CD4-positive, alpha-beta T cell (primary cell): Measurements from ENCODE around the gene GPR52. TPM values are rescaled to one million over a fixed set of nuclear protein-coding genes. Genes with fewer than 3 reads are reported as not detected.

Source experiments
- ATAC-seq: fragments of 200-7000 bp; cut with Tn5 transposase; one replicate; pipeline ENCODE4 v1.10.0; 2022; ENCODE audit warnings: mild to moderate bottlenecking; ENCODE audit not compliant: poor library complexity
- CTCF ChIA-PET: fragments of 350-600 bp; sonication (Branson Sonifier 250); formaldehyde crosslinking; loops from one replicate; lab custom pipeline; 2021; ENCODE audit warnings: antibody characterized with exemption, inconsistent platforms; lab: Charles Lee
- POLR2A ChIA-PET: fragments of 350-600 bp; sonication (Branson Sonifier 250); formaldehyde crosslinking; loops from one replicate; lab custom pipeline; 2021; ENCODE audit warnings: antibody characterized with exemption, inconsistent platforms; lab: Charles Lee
- DNase-seq, 14 experiments: peaks; one replicate each; pipeline ENCODE4 v3.0.0-alpha.2; 2013 to 2020; ENCODE audit warnings: mixed read lengths in 2 of 14
- H3K27ac ChIP-seq, 2 donors: one replicate each; pipeline versions ENCODE4 v1.5.1 to v1.7.0; 2013; ENCODE audit warnings: low read length in 2 of 2, low read depth in 1 of 2, mild to moderate bottlenecking in 1 of 2
- H3K27me3 ChIP-seq, 2 experiments: 1 replicate in 1 of 2; 2 replicates in 1 of 2; pipeline versions ENCODE4 v1.6.1 to v1.7.0; 2013; ENCODE audit warnings: low read length in 2 of 2, control low read depth in 1 of 2, mild to moderate bottlenecking in 1 of 2, moderate library complexity in 1 of 2; ENCODE audit not compliant: insufficient read depth in 2 of 2, control insufficient read depth in 1 of 2
- H3K36me3 ChIP-seq: one replicate; pipeline ENCODE4 v1.6.1; 2013; ENCODE audit warnings: low read length, control low read depth; ENCODE audit not compliant: insufficient read depth
- H3K4me1 ChIP-seq: one replicate; pipeline ENCODE4 v1.6.1; 2013; ENCODE audit warnings: low read length, control low read depth; ENCODE audit not compliant: insufficient read depth
- H3K4me3 ChIP-seq: one replicate; pipeline ENCODE4 v1.5.1; 2013; ENCODE audit warnings: mild to moderate bottlenecking, low read length, moderate library complexity
- H3K9me3 ChIP-seq, 2 experiments: 1 replicate in 1 of 2; 2 replicates in 1 of 2; pipeline versions ENCODE4 v1.6.1 to v1.7.0; 2013; ENCODE audit warnings: low read length in 2 of 2, mild to moderate bottlenecking in 2 of 2, control low read depth in 1 of 2, moderate library complexity in 1 of 2; ENCODE audit not compliant: control insufficient read depth in 1 of 2, insufficient read depth in 1 of 2
- H3K27ac Mint-ChIP-seq: one replicate; pipeline ENCODE4 v1.8.0; 2020; ENCODE audit warnings: mixed read lengths
- H3K27me3 Mint-ChIP-seq: one replicate; pipeline ENCODE4 v1.8.0; 2021; ENCODE audit warnings: mixed read lengths
- H3K36me3 Mint-ChIP-seq: one replicate; pipeline ENCODE4 v1.8.0; 2021; ENCODE audit warnings: low read depth, mixed read lengths
- H3K4me1 Mint-ChIP-seq: one replicate; pipeline ENCODE4 v1.8.0; 2021; ENCODE audit warnings: low read depth, mixed read lengths
- H3K4me3 Mint-ChIP-seq: one replicate; pipeline ENCODE4 v1.8.0; 2020; ENCODE audit warnings: mild to moderate bottlenecking, mixed read lengths
- H3K9me3 Mint-ChIP-seq: one replicate; pipeline ENCODE4 v1.8.0; 2020; ENCODE audit warnings: mixed read lengths
- CTCF ChIP-seq: fragments of 200-600 bp; IDR thresholded peaks from one replicate; pipeline ENCODE4 v1.8.0; 2022; ENCODE audit warnings: antibody characterized with exemption, mild to moderate bottlenecking
- intact Hi-C, 2 experiments: fragments of 100-400 bp; cut with DNase I in 1 of 2; cut with micrococcal nuclease in 1 of 2; formaldehyde crosslinking; loops; one replicate each; pipeline versions ENCODE4 v1.15.1 to v1.9.0; 2023 to 2025; cut with DNase I, micrococcal nuclease
- total RNA-seq, 174 experiments: library from RNA in 2 of 174; stranded (reverse) in 2 of 174; gene quantifications; one replicate each; pipeline ENCODE4 v1.2.3 and lab custom pipeline; 2021 to 2026

GPR52 gene
- total RNA-seq, 2 experiments from 2014 or later: 0.99 to 1.1 TPM

- Histone ChIP-seq H3K36me3 (no peaks in the 10 kb centered on the region), H3K27ac (no peak overlapping the region), H3K4me3 (no peak overlapping the region), H3K27me3 (no peaks in the 10 kb centered on the region), H3K9me3 (no peaks in the 10 kb centered on the region), H3K4me1 (no peaks in the 10 kb centered on the region)
- no peak for DNase-seq
- Mint-ChIP-seq H3K27me3 (no peaks in the 10 kb centered on the region), H3K36me3 (peaks cover 8% of the 10 kb centered on the region), H3K27ac (no peak overlapping the region), H3K4me1 (no peaks in the 10 kb centered on the region), H3K4me3 (no peak overlapping the region), H3K9me3 (no peaks in the 10 kb centered on the region)
- intact Hi-C loops: no loop called here
- no peak for ATAC-seq
- ChIA-PET POLR2A (no interaction called here), CTCF (no interaction called here)
- TF ChIP-seq CTCF: no peak
These were observed 21.3 kb downstream of the GPR52 start for GRCh38 chr1:174469052-174469451.

- POLR2A ChIA-PET: no interaction called here
- intact Hi-C loops: no loop called here
These were observed 21.9 kb downstream of the GPR52 start for GRCh38 chr1:174469687-174470086.

GRCh38 chr1:174479281-174479680 lies 31.5 kb downstream of the GPR52 start:
- Mint-ChIP-seq H3K4me1 (peaks cover 5% of the 10 kb centered on the region), H3K36me3 (peaks cover 4% of the 10 kb centered on the region)

More at GRCh38 chr1:174469687-174470086, 21.9 kb downstream of the GPR52 start:
- Mint-ChIP-seq H3K4me3 (no peak overlapping the region), H3K27me3 (no peaks in the 10 kb centered on the region), H3K4me1 (no peaks in the 10 kb centered on the region), H3K36me3 (peaks cover 1% of the 10 kb centered on the region), H3K9me3 (no peaks in the 10 kb centered on the region), H3K27ac (no peak overlapping the region)
- DNase-seq (no peak), ATAC-seq (no peak)
- Histone ChIP-seq H3K27ac (no peak overlapping the region), H3K9me3 (no peaks in the 10 kb centered on the region), H3K27me3 (no peaks in the 10 kb centered on the region), H3K36me3 (no peaks in the 10 kb centered on the region), H3K4me1 (no peaks in the 10 kb centered on the region), H3K4me3 (no peak overlapping the region)
- no peak for TF ChIP-seq CTCF
- CTCF ChIA-PET: no interaction called here

More at GRCh38 chr1:174479281-174479680, 31.5 kb downstream of the GPR52 start:
- no peak overlapping the region for H3K27ac Mint-ChIP-seq
- ATAC-seq: no peak
- H3K9me3 ChIP-seq: no peaks in the 10 kb centered on the region
- CTCF ChIA-PET: no interaction called here
- no peak for TF ChIP-seq CTCF
- H3K27me3 Mint-ChIP-seq: no peaks in the 10 kb centered on the region
- no peaks in the 10 kb centered on the region for H3K36me3 ChIP-seq
- H3K27ac ChIP-seq: no peak overlapping the region
- no peaks in the 10 kb centered on the region for H3K4me1 ChIP-seq
- POLR2A ChIA-PET: no interaction called here
- H3K27me3 ChIP-seq: no peaks in the 10 kb centered on the region
- H3K4me3 ChIP-seq: no peak overlapping the region
- H3K9me3 Mint-ChIP-seq: peaks cover 3% of the 10 kb centered on the region
- H3K4me3 Mint-ChIP-seq: no peak overlapping the region
- DNase-seq: no peak
- intact Hi-C loops: no loop called here
